H1 (cell line): Measurements from ENCODE around the gene KRT85. TPM values are rescaled to one million over a fixed set of nuclear protein-coding genes. Genes with fewer than 3 reads are reported as not detected.

Experiments used
- CTCF ChIA-PET: fragments of 300-600 bp; sonication (Branson Sonifier 250); formaldehyde crosslinking; loops from one replicate; lab custom pipeline; 2021; ENCODE audit not compliant: partially characterized antibody; lab: Charles Lee
- POLR2A ChIA-PET: fragments of 300-600 bp; sonication (Branson Sonifier 250); formaldehyde crosslinking; loops from one replicate; lab custom pipeline; 2021; ENCODE audit warnings: inconsistent platforms; ENCODE audit not compliant: partially characterized antibody; lab: Charles Lee
- DNase-seq, 2 experiments: peaks; one replicate each; pipeline versions ENCODE4 v3.0.0 to v3.0.0-alpha.2; 2010 to 2022; ENCODE audit warnings: low spot score in 2 of 2, low read depth in 1 of 2, mixed read lengths in 1 of 2
- FAIRE-seq: peaks from 2 replicates; lab custom pipeline; 2011; peaks lifted over from hg19 to GRCh38; lab: Jason Lieb, UNC
- H2AFZ ChIP-seq: 2 replicates; pipeline ENCODE4 v1.8.1; 2012; ENCODE audit warnings: low read length, inconsistent platforms
- H2AK5ac ChIP-seq: 2 replicates; pipeline ENCODE4 v1.6.1; 2013; ENCODE audit warnings: low read depth, low read length
- H2BK120ac ChIP-seq: replicated peaks from 2 replicates; pipeline ENCODE3; 2013; ENCODE audit warnings: low read depth, low read length, inconsistent platforms
- H2BK12ac ChIP-seq: 2 replicates; pipeline ENCODE4 v1.6.1; 2013; ENCODE audit warnings: low read depth, low read length
- H2BK15ac ChIP-seq: 2 replicates; pipeline ENCODE4 v1.6.1; 2013; ENCODE audit warnings: low read length
- H2BK20ac ChIP-seq: 2 replicates; pipeline ENCODE4 v1.6.1; 2013; ENCODE audit warnings: low read length
- H2BK5ac ChIP-seq: 2 replicates; pipeline ENCODE4 v1.6.1; 2013; ENCODE audit warnings: low read depth, low read length
- H3K14ac ChIP-seq: 2 replicates; pipeline ENCODE4 v1.6.1; 2013; ENCODE audit warnings: inconsistent platforms; ENCODE audit not compliant: insufficient read length
- H3K18ac ChIP-seq: 2 replicates; pipeline ENCODE4 v1.6.1; 2013; ENCODE audit warnings: low read length; ENCODE audit errors: extremely low read depth
- H3K23ac ChIP-seq: 2 replicates; pipeline ENCODE4 v1.6.1; 2013; ENCODE audit warnings: inconsistent platforms; ENCODE audit not compliant: insufficient read length
- H3K23me2 ChIP-seq: 2 replicates; pipeline ENCODE4 v1.6.1; 2013; ENCODE audit warnings: low read depth, low read length
- H3K27ac ChIP-seq: 2 replicates; pipeline ENCODE4 v1.6.1; 2011; ENCODE audit warnings: low read depth, low read length, inconsistent platforms
- H3K27me3 ChIP-seq, 4 experiments: replicated peaks in 1 of 4; 1 replicate in 1 of 4; 2 replicates in 3 of 4; pipeline versions ENCODE4 v1.6.1 to v1.8.1; 2011 to 2013; ENCODE audit warnings: low read length in 3 of 4, mild to moderate bottlenecking in 3 of 4, inconsistent platforms in 2 of 4, mixed read lengths in 2 of 4, moderate library complexity in 1 of 4; ENCODE audit not compliant: control insufficient read depth in 3 of 4, insufficient read depth in 3 of 4; ENCODE audit errors: extremely low read depth in 1 of 4
- H3K36me3 ChIP-seq, 4 experiments: 2 replicates each; pipeline versions ENCODE4 v1.6.1 to v1.8.1; 2011 to 2013; ENCODE audit warnings: mild to moderate bottlenecking in 4 of 4, low read length in 3 of 4, moderate library complexity in 2 of 4, control low read depth in 1 of 4, inconsistent platforms in 1 of 4; ENCODE audit not compliant: insufficient read depth in 4 of 4, control insufficient read depth in 2 of 4
- H3K4ac ChIP-seq: replicated peaks from 2 replicates; pipeline ENCODE3; 2013; ENCODE audit warnings: low read length, low read depth, mixed read lengths, inconsistent platforms; ENCODE audit not compliant: insufficient read length
- H3K4me1 ChIP-seq, 4 experiments: replicated peaks in 1 of 4; 1 replicate in 1 of 4; 2 replicates in 3 of 4; pipeline versions ENCODE4 v1.6.1 to v1.8.1; 2011 to 2013; ENCODE audit warnings: low read length in 3 of 4, inconsistent platforms in 2 of 4, mixed read lengths in 1 of 4; ENCODE audit not compliant: insufficient read depth in 4 of 4, control insufficient read depth in 3 of 4
- H3K4me2 ChIP-seq, 2 experiments: 2 replicates each; pipeline versions ENCODE4 v1.6.1 to v1.8.1; 2011 to 2013; ENCODE audit warnings: low read depth in 2 of 2, low read length in 2 of 2, control low read depth in 1 of 2, inconsistent platforms in 1 of 2, mild to moderate bottlenecking in 1 of 2; ENCODE audit not compliant: insufficient read depth in 1 of 2
- H3K4me3 ChIP-seq, 4 experiments: fragments of 200-600, 300-600 bp in 1 of 4; sonication (generic), shearing (Covaris generic), sonication (Bioruptor Twin) in 1 of 4; 2 replicates each; pipeline versions ENCODE4 v1.5.1 to v1.8.1; 2011 to 2016; ENCODE audit warnings: low read length in 4 of 4, low read depth in 3 of 4, control low read depth in 2 of 4, inconsistent platforms in 2 of 4, mild to moderate bottlenecking in 2 of 4, mixed read lengths in 1 of 4, moderate library complexity in 1 of 4; ENCODE audit not compliant: insufficient read depth in 2 of 4; ENCODE audit errors: extremely low read depth in 1 of 4
- H3K56ac ChIP-seq: replicated peaks from 2 replicates; pipeline ENCODE3; 2013; ENCODE audit warnings: low read depth, mild to moderate bottlenecking, mixed read lengths, low read length, inconsistent platforms; ENCODE audit not compliant: insufficient read length
- H3K79me1 ChIP-seq: 2 replicates; pipeline ENCODE4 v1.6.1; 2013; ENCODE audit warnings: low read depth, low read length, control low read depth
- H3K79me2 ChIP-seq, 2 experiments: 2 replicates each; pipeline versions ENCODE4 v1.6.1 to v1.8.1; 2012 to 2013; ENCODE audit warnings: low read length in 2 of 2, mild to moderate bottlenecking in 2 of 2, inconsistent platforms in 1 of 2; ENCODE audit not compliant: insufficient read depth in 2 of 2, control insufficient read depth in 1 of 2
- H3K9ac ChIP-seq, 4 experiments: replicated peaks in 1 of 4; 1 replicate in 1 of 4; 2 replicates in 3 of 4; pipeline versions ENCODE4 v1.6.1 to v1.8.1; 2011 to 2013; ENCODE audit warnings: low read depth in 3 of 4, low read length in 3 of 4, control low read depth in 2 of 4, mild to moderate bottlenecking in 2 of 4, moderate library complexity in 2 of 4, inconsistent platforms in 1 of 4; ENCODE audit errors: extremely low read depth in 1 of 4
- H3K9me3 ChIP-seq, 2 experiments: 2 replicates each; pipeline versions ENCODE4 v1.6.1 to v1.8.1; 2012 to 2013; ENCODE audit warnings: mild to moderate bottlenecking in 2 of 2, moderate library complexity in 2 of 2, control low read depth in 1 of 2, inconsistent platforms in 1 of 2, low read depth in 1 of 2, low read length in 1 of 2, mixed read lengths in 1 of 2; ENCODE audit not compliant: insufficient read depth in 2 of 2
- H4K20me1 ChIP-seq, 2 experiments: replicated peaks in 1 of 2; 2 replicates each; pipeline versions ENCODE3 to v1.8.1; 2011 to 2013; ENCODE audit warnings: inconsistent platforms in 2 of 2, low read length in 2 of 2, mild to moderate bottlenecking in 1 of 2; ENCODE audit not compliant: insufficient read depth in 2 of 2, control insufficient read depth in 1 of 2
- H4K5ac ChIP-seq: 2 replicates; pipeline ENCODE4 v1.6.1; 2013; ENCODE audit warnings: low read length, low read depth, mixed read lengths, inconsistent platforms; ENCODE audit not compliant: insufficient read length
- H4K8ac ChIP-seq: 2 replicates; pipeline ENCODE4 v1.8.0; 2013; ENCODE audit warnings: mild to moderate bottlenecking, moderate library complexity, low read length, inconsistent platforms; ENCODE audit not compliant: insufficient read depth; ENCODE audit errors: extremely low read depth
- H4K91ac ChIP-seq: replicated peaks from 2 replicates; pipeline ENCODE3; 2013; ENCODE audit warnings: low read length, mixed read lengths, inconsistent platforms; ENCODE audit not compliant: insufficient read length
- EZH2 ChIP-seq: fragments of 200-600 bp; sonication (generic); IDR thresholded peaks from 2 replicates; pipeline ENCODE4 v1.7.1; 2012; ENCODE audit warnings: low read depth, mild to moderate bottlenecking, moderate library complexity, low read length, inconsistent platforms; ENCODE audit not compliant: severe bottlenecking
- GABPA ChIP-seq: IDR thresholded peaks from 2 replicates; pipeline ENCODE4 v1.6.1; 2011; ENCODE audit warnings: mild to moderate bottlenecking, low read length, moderate library complexity, borderline replicate concordance; ENCODE audit not compliant: insufficient read depth
- PHF8 ChIP-seq: fragments of 200-600 bp; sonication (generic); conservative IDR thresholded peaks from 2 replicates; pipeline ENCODE4 v1.7.1; 2012; ENCODE audit warnings: low read depth, mild to moderate bottlenecking, inconsistent platforms, low read length, moderate library complexity
- SIX5 ChIP-seq: IDR thresholded peaks from 2 replicates; pipeline ENCODE4 v1.6.1; 2011; ENCODE audit warnings: mild to moderate bottlenecking, low read depth, low read length
- SP1 ChIP-seq: IDR thresholded peaks from 2 replicates; pipeline ENCODE4 v1.6.1; 2011; ENCODE audit warnings: low read depth, low read length
- TCF12 ChIP-seq: IDR thresholded peaks from 2 replicates; pipeline ENCODE4 v1.6.1; 2011; ENCODE audit warnings: low read depth, mild to moderate bottlenecking, low read length
- YY1 ChIP-seq: IDR thresholded peaks from 2 replicates; pipeline ENCODE4 v1.6.1; 2011; ENCODE audit warnings: low read depth, mild to moderate bottlenecking, low read length
- WGBS, 2 experiments: shearing (Covaris generic) in 1 of 2; methylation state at CpG; one replicate each; pipeline versions ENCODE4 v1.1.6 to v1.1.7; 2013 to 2015; ENCODE audit warnings: low lambda C conversion rate in 2 of 2, mixed read lengths in 2 of 2, inconsistent platforms in 1 of 2, low coverage in 1 of 2, missing lambda C conversion rate in 1 of 2; ENCODE audit not compliant: insufficient replicate concordance in 2 of 2, insufficient coverage in 1 of 2, insufficient read length in 1 of 2; ENCODE audit errors: extremely low coverage in 1 of 2, missing lambda C conversion rate in 1 of 2; 5-methylcytosine and 5-hydroxymethylcytosine counted together
- polyA plus RNA-seq, 7 experiments: library from polyadenylated mRNA; depleted of rRNA in 3 of 7; stranded (reverse) in 5 of 7; unstranded in 2 of 7; fragments of >200 nt in 5 of 7; fragments of 200-250 nt in 2 of 7; gene quantifications; 1 replicate in 5 of 7; 2 replicates in 1 of 7; 4 replicates in 1 of 7; pipeline versions ENCODE4 v1.2.1 to v1.2.3, GENCODE V29; 2011 to 2013; ENCODE audit warnings: missing spikeins in 2 of 7, mixed read lengths in 2 of 7
- total RNA-seq: library from RNA; stranded (reverse); fragmentation: NEBNext Ultra II Directional; extraction: Animal tissue kit (Norgen Biotek cat#: 25700); gene quantifications from 2 replicates; pipeline ENCODE4 v1.2.1, GENCODE V29; 2021

Gene KRT85
- total and polyA plus RNA-seq, 2 of the 8 experiments (the other 6 are each of a cell fraction or from before 2014, with no cell fraction given) = not detected

- no peaks in the 10 kb centered on the region for H3K4me1 ChIP-seq
- no peak overlapping the region for H4K5ac ChIP-seq
- POLR2A ChIA-PET = no interaction called here
- H2AK5ac ChIP-seq = no peak overlapping the region
- FAIRE-seq = no peak
- no peak overlapping the region for H3K23ac ChIP-seq
- H3K4ac ChIP-seq = no peak overlapping the region
- TF ChIP-seq EZH2 = no peak
- TF ChIP-seq SIX5 = no peak
- TF ChIP-seq PHF8 = no peak
- no peak for TF ChIP-seq GABPA
- TF ChIP-seq YY1 = no peak
- TF ChIP-seq TCF12 = no peak
- no peak for TF ChIP-seq SP1
- TF ChIP-seq, all 59 proteins: peak for 0
- H2BK20ac ChIP-seq = no peak overlapping the region
- H2AFZ ChIP-seq = no peak overlapping the region
- no peak for DNase-seq
- WGBS, 2 experiments = 85% methylated on average over 7 of the region's 7 CpGs; no CpG with 5 or more reads in 1 of the 2 experiments
- H3K9ac ChIP-seq = no peak overlapping the region
- H3K18ac ChIP-seq = no peak overlapping the region
- H3K4me2 ChIP-seq = no peak overlapping the region
- no peaks in the 10 kb centered on the region for H3K79me1 ChIP-seq
- H3K56ac ChIP-seq = no peak overlapping the region
- peaks cover 0 to 2% of the 10 kb centered on the region in 2 experiments for H4K20me1 ChIP-seq
- H3K27ac ChIP-seq = no peak overlapping the region
- no peaks in the 10 kb centered on the region for H3K27me3 ChIP-seq
- CTCF ChIA-PET = interaction anchor here (0.9 to 6.7 kb wide), 20 partner anchors 8 to 521 kb away, joined by 3 to 88 read pairs (median 4); partner anchors contain the start of gene KRT5
- H4K8ac ChIP-seq = peak overlapping the region; percentile 53; the same call in 1 of the 2 replicates
- no peak overlapping the region for H2BK120ac ChIP-seq
- H3K14ac ChIP-seq = no peak overlapping the region
- H2BK15ac ChIP-seq = no peak overlapping the region
- H3K9me3 ChIP-seq = no peaks in the 10 kb centered on the region
- no peaks in the 10 kb centered on the region for H3K79me2 ChIP-seq
- H3K36me3 ChIP-seq = no peaks in the 10 kb centered on the region
- H3K23me2 ChIP-seq = no peaks in the 10 kb centered on the region
- no peak overlapping the region for H4K91ac ChIP-seq
- H2BK5ac ChIP-seq = no peak overlapping the region
- no peak overlapping the region for H2BK12ac ChIP-seq
- H3K4me3 ChIP-seq = no peak overlapping the region
Observed at GRCh38 chr12:52364061-52364460, 3.2 kb downstream of the KRT85 start.
